Dendritic cell treated with granulocyte-macrophage colony-stimulating factor and Interleukin-4, amounts not matched to agents 40 ng/mL and 50 ng/mL, for 4 days (primary cell): Measurements from ENCODE around the gene OBSCN.

Experiments
- H3K27ac Mint-ChIP-seq: one replicate; pipeline ENCODE4 v1.8.0; 2022; ENCODE audit warnings: mild to moderate bottlenecking, mixed read lengths
- H3K27me3 Mint-ChIP-seq: one replicate; pipeline ENCODE4 v1.8.0; 2022; ENCODE audit warnings: mild to moderate bottlenecking, mixed read lengths
- H3K36me3 Mint-ChIP-seq: one replicate; pipeline ENCODE4 v1.8.0; 2022; ENCODE audit warnings: low read depth, mixed read lengths
- H3K4me1 Mint-ChIP-seq: one replicate; pipeline ENCODE4 v1.8.0; 2022; ENCODE audit warnings: low read depth, mixed read lengths
- H3K4me3 Mint-ChIP-seq: one replicate; pipeline ENCODE4 v1.8.0; 2022; ENCODE audit warnings: mild to moderate bottlenecking, moderate library complexity, mixed read lengths
- H3K9me3 Mint-ChIP-seq: one replicate; pipeline ENCODE4 v1.8.0; 2022; ENCODE audit warnings: mixed read lengths
- intact Hi-C: fragments of 100-400 bp; cut with micrococcal nuclease; formaldehyde crosslinking; loops from one replicate; pipeline ENCODE4 v1.15.0; 2022

Gene OBSCN

DNA sequence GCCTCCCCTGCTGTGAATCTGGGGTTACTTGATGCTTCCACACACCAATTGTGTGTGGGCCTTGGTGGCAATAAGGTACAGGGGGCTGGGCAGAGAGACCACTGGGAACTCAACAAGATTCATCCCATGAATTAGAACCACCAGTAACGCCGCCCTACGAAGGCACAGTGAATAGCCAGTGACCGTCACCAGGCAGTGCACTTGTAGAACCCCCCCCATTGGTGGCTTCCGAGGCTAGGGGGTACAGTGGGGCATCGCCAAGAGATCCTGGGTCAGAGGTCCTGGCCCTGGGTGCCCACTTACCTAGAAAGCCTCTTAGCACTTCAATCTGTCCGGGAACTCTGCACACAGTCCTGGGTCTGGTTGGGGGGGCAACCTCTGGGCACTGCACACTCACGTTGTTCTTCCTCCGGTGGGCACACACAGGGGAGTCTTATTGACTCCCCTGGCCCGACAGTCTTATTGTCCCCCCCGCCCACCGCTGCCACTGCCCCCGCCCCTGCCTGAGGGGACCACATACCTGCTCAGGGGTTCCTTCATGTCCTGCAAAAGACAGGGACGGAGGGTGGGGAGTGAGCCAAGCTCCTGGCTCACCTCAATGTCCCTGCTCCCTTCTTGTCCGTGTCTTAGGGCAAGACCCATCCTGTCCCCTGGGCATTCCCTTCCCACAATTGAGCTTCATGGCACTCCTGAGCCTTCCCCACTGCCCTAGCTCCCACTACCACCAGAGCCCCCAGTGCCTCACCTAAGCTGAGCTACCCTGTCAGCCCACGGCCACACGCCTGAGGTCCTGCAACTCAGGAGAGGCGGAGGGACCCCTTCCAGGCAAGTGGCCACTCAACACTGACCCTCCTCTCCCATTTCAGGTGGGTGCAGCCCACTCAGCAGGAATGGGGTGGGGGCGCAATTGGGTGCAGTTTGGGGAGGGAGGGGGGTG is 201.3 kb downstream of the OBSCN start:
- peaks cover 37% of the 10 kb centered on the region for H3K4me1 Mint-ChIP-seq
- intact Hi-C loops, result loop anchor here (10.0 kb wide), 2 partner anchors 304 to 844 kb away; partner anchors contain the start of genes C1orf35, MRPL55 and ZNF678
- peaks cover 41% of the 10 kb centered on the region for H3K36me3 Mint-ChIP-seq
- H3K27ac Mint-ChIP-seq, result no peak overlapping the region
- H3K4me3 Mint-ChIP-seq, result no peak overlapping the region
- H3K9me3 Mint-ChIP-seq, result no peaks in the 10 kb centered on the region
- H3K27me3 Mint-ChIP-seq, result peaks cover 9% of the 10 kb centered on the region

DNA sequence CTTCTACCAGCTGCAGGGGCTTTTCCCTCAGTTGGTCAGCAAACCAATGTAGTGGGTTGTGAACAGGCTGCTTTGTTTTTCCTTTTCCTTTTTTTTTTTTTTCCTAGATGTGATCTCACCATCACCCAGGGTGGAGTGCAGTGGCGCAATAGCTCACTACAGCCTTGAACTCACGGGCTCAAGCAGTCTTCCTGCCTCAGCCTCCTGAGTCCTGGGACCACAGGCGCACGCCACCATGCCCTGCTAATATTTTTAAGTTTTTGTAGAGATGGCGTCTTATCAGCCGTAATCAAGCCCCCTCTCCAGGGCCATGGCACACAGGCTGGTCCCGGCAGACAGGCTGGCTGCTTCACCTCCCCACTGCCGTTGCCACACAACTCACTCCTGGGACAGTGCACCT is 202.2 kb downstream of the OBSCN start:
- no peak overlapping the region for H3K4me3 Mint-ChIP-seq
- peaks cover 17% of the 10 kb centered on the region for H3K27me3 Mint-ChIP-seq
- H3K9me3 Mint-ChIP-seq, result no peaks in the 10 kb centered on the region
- H3K27ac Mint-ChIP-seq, result no peak overlapping the region
- intact Hi-C loops, result no loop called here
- H3K36me3 Mint-ChIP-seq, result peaks cover 36% of the 10 kb centered on the region
- H3K4me1 Mint-ChIP-seq, result peaks cover 29% of the 10 kb centered on the region

DNA sequence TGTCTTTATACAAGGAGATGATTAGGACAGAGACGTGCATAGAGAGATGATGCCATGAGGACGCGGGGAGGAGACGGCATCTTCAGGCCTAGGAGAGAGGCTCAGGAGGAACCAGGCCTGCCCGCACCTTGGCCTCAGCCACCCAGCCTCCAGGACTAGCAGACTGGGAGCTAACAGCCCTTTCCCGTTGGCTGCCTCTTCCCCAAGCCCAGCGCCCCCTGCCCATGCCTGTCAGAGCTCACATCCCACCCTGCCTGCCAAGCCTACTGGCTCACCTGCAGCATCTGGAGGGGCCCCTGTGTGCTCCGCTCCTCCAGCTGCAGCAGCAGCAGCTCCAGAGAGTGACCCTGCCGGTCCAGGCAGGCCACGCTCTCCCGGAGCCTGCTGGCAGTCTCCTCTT is 202.8 kb downstream of the OBSCN start:
- no peaks in the 10 kb centered on the region for H3K9me3 Mint-ChIP-seq
- H3K27me3 Mint-ChIP-seq, result peaks cover 24% of the 10 kb centered on the region
- H3K4me3 Mint-ChIP-seq, result no peak overlapping the region
- peaks cover 26% of the 10 kb centered on the region for H3K4me1 Mint-ChIP-seq
- intact Hi-C loops, result no loop called here
- H3K36me3 Mint-ChIP-seq, result peaks cover 31% of the 10 kb centered on the region
- H3K27ac Mint-ChIP-seq, result no peak overlapping the region

DNA sequence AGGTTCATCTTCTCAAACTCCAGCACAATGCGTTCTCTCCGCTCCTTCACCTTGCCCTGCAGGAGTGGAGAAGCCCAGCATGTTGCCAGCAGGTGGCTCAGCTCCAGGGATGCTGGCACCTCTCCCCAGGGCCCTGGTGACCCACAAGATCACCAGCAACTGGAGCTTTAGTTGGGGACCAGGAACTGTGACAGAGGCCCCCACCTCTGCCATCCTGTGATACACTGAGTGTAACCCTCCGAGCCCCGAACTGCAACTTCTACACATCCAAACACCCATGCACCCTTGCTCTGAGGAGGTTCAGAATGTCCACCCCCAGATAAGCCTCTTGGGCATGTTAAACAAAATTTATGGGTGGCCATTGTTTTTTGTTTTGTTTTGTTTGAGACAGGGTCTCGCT is 203.3 kb downstream of the OBSCN start:
- Mint-ChIP-seq H3K9me3 (no peaks in the 10 kb centered on the region), H3K36me3 (peaks cover 26% of the 10 kb centered on the region), H3K4me3 (no peak overlapping the region), H3K27ac (no peak overlapping the region), H3K4me1 (peaks cover 28% of the 10 kb centered on the region), H3K27me3 (peaks cover 28% of the 10 kb centered on the region)
- intact Hi-C loops, result no loop called here

DNA sequence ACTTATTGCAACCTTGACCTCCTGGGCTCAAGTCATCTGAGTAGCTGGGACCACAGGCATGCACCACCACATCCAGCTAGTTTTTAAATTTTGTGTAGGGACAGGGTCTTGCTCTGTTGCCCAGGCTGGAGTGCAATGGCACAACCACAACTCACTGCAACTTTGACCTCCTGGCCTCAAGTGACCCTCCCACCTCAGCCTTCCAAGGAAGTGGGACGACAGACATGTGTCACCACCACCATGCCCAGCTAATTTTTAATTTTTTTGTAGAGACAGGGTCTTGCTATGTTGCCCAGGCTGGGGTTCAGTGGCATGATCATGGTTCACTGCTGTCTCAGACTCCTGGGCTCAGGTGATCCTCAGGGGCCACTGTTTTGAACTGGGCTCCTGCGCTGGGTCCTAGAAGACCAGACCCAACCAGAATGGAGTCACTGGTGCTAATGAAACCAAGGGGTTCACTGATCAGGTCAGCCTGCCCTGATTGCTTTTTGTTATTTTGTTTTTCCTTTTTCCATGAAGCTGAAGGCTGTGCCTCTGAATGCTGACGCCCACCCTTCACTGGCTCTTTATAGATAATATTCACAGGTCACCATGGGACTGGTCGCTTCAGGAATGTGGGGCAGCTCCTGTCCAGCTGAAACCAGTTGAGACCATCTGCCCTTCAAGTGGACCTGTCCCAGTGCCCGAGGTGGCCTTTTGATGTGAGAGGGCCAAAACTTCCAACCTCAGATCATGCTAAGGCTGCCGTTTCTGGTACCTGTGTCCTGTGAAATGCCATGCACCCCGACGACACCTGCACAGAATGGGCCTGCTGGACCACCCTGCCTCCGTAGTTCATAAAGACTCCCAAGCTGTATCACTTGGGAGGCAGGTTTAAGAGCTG is 203.9 kb downstream of the OBSCN start:
- Mint-ChIP-seq H3K4me3 (no peak overlapping the region), H3K27ac (no peak overlapping the region), H3K4me1 (peaks cover 35% of the 10 kb centered on the region), H3K36me3 (peaks cover 21% of the 10 kb centered on the region), H3K9me3 (no peaks in the 10 kb centered on the region), H3K27me3 (peaks cover 33% of the 10 kb centered on the region)
- intact Hi-C loops, result no loop called here

DNA sequence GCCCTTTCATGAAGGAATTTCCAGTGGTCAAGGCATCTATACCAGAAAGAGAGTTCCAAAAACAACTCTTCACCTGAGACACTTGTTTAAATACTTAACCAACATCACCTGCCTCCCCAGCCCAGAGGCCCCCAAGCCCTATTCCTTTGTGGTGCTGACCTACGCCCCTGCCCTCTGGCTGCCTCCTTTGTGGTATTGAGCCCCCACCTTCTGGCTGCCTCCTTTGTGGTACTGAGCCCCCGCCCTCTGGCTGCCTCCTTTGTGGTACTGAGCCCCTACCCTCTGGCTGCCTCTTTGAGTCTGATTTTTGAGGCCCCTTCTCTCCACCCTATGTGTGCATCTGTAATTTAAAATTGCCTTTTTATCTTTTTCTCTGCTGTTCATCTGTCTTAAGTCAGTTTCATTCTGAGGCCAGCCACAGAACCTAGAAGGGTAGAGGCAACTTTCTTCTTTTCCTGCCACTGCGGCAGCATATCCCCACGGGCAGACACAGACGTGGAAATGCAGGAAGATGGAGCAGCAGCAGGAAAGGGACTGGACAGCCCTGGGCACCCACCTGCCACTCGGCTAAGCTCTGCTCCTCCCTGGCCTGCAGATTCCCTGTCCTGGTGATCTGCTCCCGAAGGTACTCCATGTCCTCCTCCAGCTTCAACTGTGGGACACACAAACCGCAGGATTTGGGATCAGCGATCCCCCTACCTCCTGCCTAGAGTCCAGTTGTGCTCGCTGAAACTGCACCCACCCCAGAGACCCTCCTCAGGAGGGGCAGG is 205.6 kb downstream of the OBSCN start:
- intact Hi-C loops, result no loop called here
- peaks cover 21% of the 10 kb centered on the region for H3K36me3 Mint-ChIP-seq
- peaks cover 33% of the 10 kb centered on the region for H3K4me1 Mint-ChIP-seq
- H3K27me3 Mint-ChIP-seq, result peaks cover 50% of the 10 kb centered on the region
- H3K27ac Mint-ChIP-seq, result no peak overlapping the region
- no peak overlapping the region for H3K4me3 Mint-ChIP-seq
- no peaks in the 10 kb centered on the region for H3K9me3 Mint-ChIP-seq

DNA sequence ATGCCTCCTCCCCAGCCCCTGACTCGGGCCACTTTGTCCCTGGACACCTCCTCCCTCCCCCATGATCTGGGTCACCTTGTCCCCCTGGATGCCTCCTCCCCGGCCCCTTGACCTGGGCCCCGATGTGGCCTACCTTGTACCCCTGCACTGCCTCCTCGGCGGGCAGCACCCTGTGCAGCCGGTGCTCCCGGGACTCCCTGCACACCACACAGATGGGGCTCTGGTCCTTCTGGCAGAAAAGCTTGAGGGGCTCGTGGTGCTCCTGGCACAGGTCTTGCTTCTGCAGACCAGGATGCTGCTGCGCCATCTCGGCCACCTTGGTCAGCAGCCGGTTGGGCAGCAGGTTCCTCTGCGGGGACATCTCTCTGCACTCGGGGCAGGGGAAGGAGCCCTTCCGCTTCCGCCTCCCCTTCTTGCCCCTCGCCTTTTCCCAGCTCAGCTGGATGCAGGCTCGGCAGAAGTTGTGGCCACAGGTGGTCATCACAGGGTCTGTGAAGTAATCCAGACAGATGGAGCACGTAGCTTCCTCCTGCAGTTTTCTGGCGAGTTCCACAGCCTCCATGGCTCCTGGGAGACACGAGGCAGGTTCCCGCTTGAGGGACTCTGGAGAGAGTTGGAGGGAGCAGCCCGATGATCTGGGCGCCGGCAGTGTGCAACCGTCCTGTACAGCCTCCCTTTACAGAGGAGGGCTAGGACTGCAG is 206.8 kb downstream of the OBSCN start:
- intact Hi-C loops, result no loop called here
- Mint-ChIP-seq H3K27me3 (peaks cover 57% of the 10 kb centered on the region), H3K4me1 (peaks cover 21% of the 10 kb centered on the region), H3K9me3 (no peaks in the 10 kb centered on the region), H3K36me3 (peaks cover 21% of the 10 kb centered on the region), H3K4me3 (no peak overlapping the region), H3K27ac (no peak overlapping the region)

DNA sequence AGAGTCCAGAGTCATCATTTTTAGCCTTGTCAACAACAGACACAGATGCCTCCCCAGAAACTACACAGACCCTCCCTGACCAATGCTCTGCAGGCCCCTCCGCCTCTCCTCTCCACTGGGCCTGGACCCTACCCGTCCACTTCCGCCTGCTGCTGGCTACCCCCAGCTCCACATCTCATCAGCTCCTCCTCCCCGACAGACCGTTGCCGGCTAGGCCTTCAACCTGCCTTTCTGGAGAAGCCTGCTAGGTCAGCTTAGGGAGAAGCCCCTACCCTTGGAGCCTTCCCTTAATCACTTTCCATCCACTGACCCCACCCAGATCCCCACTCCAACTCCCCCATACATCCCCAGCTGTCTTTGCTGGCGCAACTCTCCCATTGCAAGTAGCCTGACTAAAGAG is 207.4 kb downstream of the OBSCN start:
- intact Hi-C loops, result no loop called here
- peaks cover 62% of the 10 kb centered on the region for H3K27me3 Mint-ChIP-seq
- H3K27ac Mint-ChIP-seq, result no peak overlapping the region
- H3K4me1 Mint-ChIP-seq, result peaks cover 21% of the 10 kb centered on the region
- peaks cover 18% of the 10 kb centered on the region for H3K36me3 Mint-ChIP-seq
- no peaks in the 10 kb centered on the region for H3K9me3 Mint-ChIP-seq
- H3K4me3 Mint-ChIP-seq, result no peak overlapping the region

DNA sequence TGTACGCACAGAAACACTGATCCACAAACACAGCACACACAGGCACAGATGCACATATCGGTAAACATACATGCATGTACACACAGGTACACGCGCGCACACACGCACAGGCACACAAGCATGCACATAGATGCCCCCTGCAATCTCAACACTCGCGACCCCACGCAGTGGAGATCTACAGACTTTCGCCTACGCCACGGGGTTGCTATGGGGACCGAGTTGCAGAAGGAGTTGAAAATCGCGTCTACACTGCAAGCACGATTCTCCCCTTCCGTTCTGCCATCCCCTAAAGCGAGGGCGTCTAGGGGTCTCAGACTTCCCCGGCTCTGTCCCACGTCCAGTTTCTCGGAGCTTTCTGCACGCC is 208.0 kb downstream of the OBSCN start:
- H3K4me3 Mint-ChIP-seq, result peak overlapping the region; percentile 40
- peaks cover 68% of the 10 kb centered on the region for H3K27me3 Mint-ChIP-seq
- H3K27ac Mint-ChIP-seq, result no peak overlapping the region
- peaks cover 21% of the 10 kb centered on the region for H3K4me1 Mint-ChIP-seq
- intact Hi-C loops, result no loop called here
- peaks cover 12% of the 10 kb centered on the region for H3K36me3 Mint-ChIP-seq
- no peaks in the 10 kb centered on the region for H3K9me3 Mint-ChIP-seq

DNA sequence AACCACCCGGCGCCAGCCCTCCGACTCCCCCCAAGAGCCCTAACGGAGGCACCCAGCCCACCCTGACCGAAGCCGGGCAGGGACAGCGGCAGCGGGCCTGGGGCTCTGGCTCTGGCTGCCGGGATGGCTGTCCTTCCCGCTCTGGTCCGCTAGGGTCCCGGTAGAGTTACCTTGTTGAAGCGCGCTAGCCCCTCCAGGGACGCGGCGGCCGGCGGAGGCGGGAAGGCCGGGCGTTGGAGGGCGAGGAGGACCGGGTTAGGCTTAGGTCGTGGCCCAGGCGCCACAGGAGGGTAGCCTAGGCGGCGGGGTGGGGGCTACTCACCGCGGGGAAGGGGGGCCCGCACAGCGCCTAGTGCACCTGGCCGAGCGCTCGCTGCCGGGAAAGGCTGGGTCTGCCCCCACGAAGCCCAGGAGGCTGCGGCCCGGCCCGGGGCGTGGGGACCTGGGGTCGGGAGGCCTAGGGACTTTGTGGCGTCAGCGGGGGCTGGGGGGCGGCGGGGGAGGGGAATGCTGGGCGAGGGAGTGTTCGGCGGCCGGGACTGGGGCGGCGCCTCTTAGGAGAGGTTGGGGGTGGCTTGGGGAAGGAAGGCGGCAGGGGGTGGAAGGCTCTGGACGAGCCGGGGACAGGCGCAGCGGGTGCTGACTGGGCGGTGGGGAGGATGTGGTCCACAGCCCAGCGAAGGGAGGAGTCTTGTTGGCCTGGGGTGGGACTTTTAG is 208.5 kb downstream of the OBSCN start, which contains the start of gene TRIM17:
Gene TRIM17 (minus strand): TSS at position 645 of the 717 bp plus-strand sequence. CDS start 1,789 bp downstream, outside the sequence.
- peak within 1 kb of the TSS; percentile 56 for H3K4me3 Mint-ChIP-seq
- peaks cover 7% of the 10 kb centered on the region for H3K36me3 Mint-ChIP-seq
- H3K27ac Mint-ChIP-seq, result peak within 1 kb of the TSS; percentile 40
- peaks cover 21% of the 10 kb centered on the region for H3K4me1 Mint-ChIP-seq
- no peaks in the 10 kb centered on the region for H3K9me3 Mint-ChIP-seq
- intact Hi-C loops, result no loop called here
- H3K27me3 Mint-ChIP-seq, result peaks cover 74% of the 10 kb centered on the region

DNA sequence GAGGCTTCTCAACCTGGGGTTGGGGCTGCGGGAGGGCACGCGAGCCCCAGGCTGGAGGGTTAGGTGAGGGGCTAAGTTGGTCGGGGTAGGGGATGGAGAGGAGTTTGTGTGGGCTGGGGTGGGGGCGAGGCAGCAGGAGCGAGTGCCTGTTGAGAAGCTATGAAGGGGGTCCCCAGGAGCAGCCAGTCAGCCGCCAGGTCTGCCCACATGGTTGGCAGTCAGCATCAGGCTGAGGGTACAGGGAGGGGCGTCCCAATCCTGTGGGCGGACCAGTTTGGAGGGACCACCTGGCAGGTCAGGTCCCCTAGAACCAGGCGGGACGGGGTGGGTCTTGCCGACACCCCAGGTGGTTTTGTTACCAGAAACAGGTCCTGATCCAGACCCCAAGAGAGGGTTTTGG is 209.2 kb downstream of the OBSCN start:
- Mint-ChIP-seq H3K27ac (peak overlapping the region; percentile 40), H3K4me3 (no peak overlapping the region), H3K27me3 (peaks cover 80% of the 10 kb centered on the region), H3K9me3 (no peaks in the 10 kb centered on the region), H3K36me3 (peaks cover 1% of the 10 kb centered on the region), H3K4me1 (peaks cover 21% of the 10 kb centered on the region)
- intact Hi-C loops, result no loop called here

DNA sequence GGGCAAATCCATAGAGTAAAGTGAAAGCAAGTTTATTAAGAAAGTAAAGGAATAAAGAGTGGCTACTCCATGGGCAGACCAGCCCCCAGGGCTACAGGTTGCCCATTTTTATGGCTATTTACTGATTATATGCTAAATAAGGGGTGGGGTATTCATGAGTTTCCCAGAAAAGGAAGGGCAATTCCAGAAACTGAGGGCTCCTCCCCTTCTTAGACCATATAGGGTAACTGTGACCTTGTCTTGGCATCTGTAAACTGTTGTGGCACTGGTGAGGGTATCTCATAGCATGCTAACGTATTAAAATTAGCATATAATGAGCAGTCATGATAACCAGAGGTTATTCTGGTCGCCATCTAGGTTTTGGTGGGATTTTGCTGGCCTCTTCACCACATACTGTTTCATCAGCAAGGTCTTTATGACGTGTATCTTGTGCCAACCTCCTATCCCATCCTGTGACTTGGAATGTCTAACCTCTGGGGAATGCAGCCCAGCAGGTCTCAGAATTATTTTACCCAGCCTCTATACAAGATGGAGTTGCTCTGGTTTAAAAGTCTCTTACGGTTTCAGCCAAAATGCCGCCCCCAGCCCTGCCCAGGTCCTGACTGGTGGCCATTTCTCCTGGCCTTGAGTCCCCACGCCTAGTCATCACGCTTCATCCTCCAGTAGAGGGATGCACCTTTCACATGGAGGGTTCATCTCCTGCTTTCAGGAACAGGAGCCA is 209.8 kb downstream of the OBSCN start:
- intact Hi-C loops, result no loop called here
- peaks cover 21% of the 10 kb centered on the region for H3K4me1 Mint-ChIP-seq
- no peaks in the 10 kb centered on the region for H3K36me3 Mint-ChIP-seq
- H3K27me3 Mint-ChIP-seq, result peaks cover 86% of the 10 kb centered on the region
- H3K4me3 Mint-ChIP-seq, result no peak overlapping the region
- H3K9me3 Mint-ChIP-seq, result no peaks in the 10 kb centered on the region
- H3K27ac Mint-ChIP-seq, result peak overlapping the region; percentile 40
